Coronary artery (tissue), 2 donors: ENCODE measurements around the gene M6PR.

ENCODE experiments used
- DNase-seq: peaks from one replicate; pipeline ENCODE4 v3.0.0-alpha.2; 2017; ENCODE audit warnings: low spot score
- H3K27ac ChIP-seq, 2 donors: fragments of 200-600 bp; sonication (generic); one replicate each; pipeline ENCODE4 v1.5.1; 2016 to 2019
- H3K4me3 ChIP-seq: fragments of 200-600 bp; sonication (generic); 2 replicates; pipeline ENCODE4 v1.5.1; 2016; ENCODE audit warnings: mild to moderate bottlenecking, moderate library complexity
- TF ChIP-seq, protein P1 (sequence below): fragments of 200-600 bp; sonication (generic); IDR thresholded peaks from one replicate; pipeline ENCODE4 v1.5.1; 2019; ENCODE audit warnings: antibody characterized with exemption

The M6PR gene

GRCh38 chr12:8911606-8912268, 37.7 kb downstream of the M6PR start:
- TF ChIP-seq, protein P1, sequence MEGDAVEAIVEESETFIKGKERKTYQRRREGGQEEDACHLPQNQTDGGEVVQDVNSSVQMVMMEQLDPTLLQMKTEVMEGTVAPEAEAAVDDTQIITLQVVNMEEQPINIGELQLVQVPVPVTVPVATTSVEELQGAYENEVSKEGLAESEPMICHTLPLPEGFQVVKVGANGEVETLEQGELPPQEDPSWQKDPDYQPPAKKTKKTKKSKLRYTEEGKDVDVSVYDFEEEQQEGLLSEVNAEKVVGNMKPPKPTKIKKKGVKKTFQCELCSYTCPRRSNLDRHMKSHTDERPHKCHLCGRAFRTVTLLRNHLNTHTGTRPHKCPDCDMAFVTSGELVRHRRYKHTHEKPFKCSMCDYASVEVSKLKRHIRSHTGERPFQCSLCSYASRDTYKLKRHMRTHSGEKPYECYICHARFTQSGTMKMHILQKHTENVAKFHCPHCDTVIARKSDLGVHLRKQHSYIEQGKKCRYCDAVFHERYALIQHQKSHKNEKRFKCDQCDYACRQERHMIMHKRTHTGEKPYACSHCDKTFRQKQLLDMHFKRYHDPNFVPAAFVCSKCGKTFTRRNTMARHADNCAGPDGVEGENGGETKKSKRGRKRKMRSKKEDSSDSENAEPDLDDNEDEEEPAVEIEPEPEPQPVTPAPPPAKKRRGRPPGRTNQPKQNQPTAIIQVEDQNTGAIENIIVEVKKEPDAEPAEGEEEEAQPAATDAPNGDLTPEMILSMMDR = no peak
- no peak overlapping the region for H3K27ac ChIP-seq
- DNase-seq = no peak
- no peak overlapping the region for H3K4me3 ChIP-seq

- H3K4me3 ChIP-seq = no peak overlapping the region
- no peak for DNase-seq
- no peak overlapping the region for H3K27ac ChIP-seq
- TF ChIP-seq, protein P1 = no peak
Observed at GRCh38 chr12:8909752-8910151, 39.7 kb downstream of the M6PR start.

- no peak for DNase-seq
- TF ChIP-seq, protein P1 = no peak
- Histone ChIP-seq H3K4me3 (no peak overlapping the region), H3K27ac (no peak overlapping the region)
Observed at GRCh38 chr12:8907513-8907912, 41.9 kb downstream of the M6PR start.

DNA sequence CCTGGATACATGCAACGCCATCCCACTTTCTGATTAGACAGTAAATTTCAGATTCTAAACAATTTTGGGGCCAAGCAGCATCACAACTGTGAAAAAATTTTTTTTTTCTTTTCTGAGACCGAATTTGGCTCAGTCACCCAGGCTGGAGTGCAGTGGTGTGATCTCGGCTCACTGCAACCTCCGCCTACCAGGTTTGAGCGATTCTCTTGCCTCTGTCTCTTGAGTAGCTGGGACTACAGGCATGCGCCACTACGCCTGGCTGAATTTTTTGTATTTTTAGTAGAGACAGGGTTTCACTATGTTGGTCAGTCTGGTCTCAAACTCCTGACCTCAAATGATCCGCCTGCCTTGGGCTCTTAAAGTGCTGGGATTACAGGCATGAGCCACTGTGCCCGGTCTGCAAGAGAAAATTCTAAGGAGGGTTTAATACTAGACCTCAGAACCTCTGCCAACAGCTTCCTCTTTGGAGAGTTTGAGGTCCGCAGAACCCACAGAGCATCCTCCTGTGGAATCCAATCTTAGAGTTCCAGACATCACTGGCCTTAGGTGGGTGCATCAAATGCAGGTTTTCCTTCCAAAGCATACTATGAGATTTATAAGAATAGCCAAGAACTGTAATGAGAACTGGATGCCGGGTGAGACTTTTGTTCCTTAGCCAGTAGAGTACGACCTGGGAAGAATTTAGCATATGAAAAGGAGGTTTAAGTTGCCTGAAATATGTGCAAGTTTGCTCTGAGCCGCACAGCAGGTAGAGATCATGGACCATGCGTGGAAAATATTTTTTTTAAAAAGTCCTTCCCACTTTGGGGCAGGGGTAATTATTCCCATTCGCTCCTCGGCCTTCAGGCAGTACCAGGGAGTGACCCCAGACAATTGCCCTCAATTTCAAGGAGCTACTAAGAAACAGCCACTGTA, 42.9 kb downstream of the M6PR start:
- no peak for DNase-seq
- no peak overlapping the region for H3K27ac ChIP-seq
- no peak overlapping the region for H3K4me3 ChIP-seq
- TF ChIP-seq, protein P1 = no peak

DNA sequence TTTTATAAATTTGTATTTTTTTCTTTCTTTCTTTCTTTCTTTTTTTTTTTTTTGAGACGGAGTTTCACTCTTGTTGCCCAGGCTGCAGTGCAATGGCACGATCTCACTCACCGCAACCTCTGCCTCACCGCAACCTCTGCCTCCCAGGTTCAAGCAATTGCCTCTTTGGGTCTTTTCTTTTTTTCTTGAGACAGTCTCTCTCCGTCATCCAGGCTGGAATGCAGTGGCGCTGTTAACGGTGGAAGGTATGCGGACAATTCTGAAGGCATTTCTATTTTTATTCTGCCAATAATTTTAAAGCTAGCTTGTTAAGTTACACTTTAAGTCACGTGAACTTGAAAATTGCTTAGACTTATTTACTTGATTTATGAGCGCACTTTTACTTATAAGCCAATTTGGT, 43.9 kb downstream of the M6PR start:
- Histone ChIP-seq H3K27ac (no peak overlapping the region), H3K4me3 (no peak overlapping the region)
- TF ChIP-seq, protein P1 = no peak
- no peak for DNase-seq

- no peak for DNase-seq
- no peak overlapping the region for H3K27ac ChIP-seq
- TF ChIP-seq, protein P1 = no peak
- no peak overlapping the region for H3K4me3 ChIP-seq
Observed at GRCh38 chr12:8904665-8905064, 44.8 kb downstream of the M6PR start.
